GM12874 (cell line): ENCODE results near the gene CCDC85B.

Source experiments
- CTCF ChIP-seq: IDR thresholded peaks from 2 replicates; pipeline ENCODE4 v1.5.1; 2011; ENCODE audit warnings: low read depth, mild to moderate bottlenecking, control low read depth, low read length, moderate library complexity; ENCODE audit not compliant: insufficient read depth

The CCDC85B gene

GRCh38 chr11:65903068-65903481 lies 12.6 kb downstream of the CCDC85B start:
- TF ChIP-seq CTCF, result no peak

- TF ChIP-seq CTCF, result no peak
Measured at GRCh38 chr11:65903715-65904114, 13.2 kb downstream of the CCDC85B start.

GRCh38 chr11:65906602-65907001 lies 16.1 kb downstream of the CCDC85B start:
- no peak for TF ChIP-seq CTCF

GRCh38 chr11:65907878-65908277 lies 17.4 kb downstream of the CCDC85B start:
- TF ChIP-seq CTCF, result no peak

- TF ChIP-seq CTCF, result no peak
Measured at GRCh38 chr11:65911682-65912568, 21.5 kb downstream of the CCDC85B start.

GRCh38 chr11:65912845-65913244 lies 22.4 kb downstream of the CCDC85B start:
- TF ChIP-seq CTCF, result no peak

GRCh38 chr11:65915101-65915820 lies 24.8 kb downstream of the CCDC85B start:
- TF ChIP-seq CTCF, result no peak
